Activated CD4-positive, alpha-beta T cell treated with anti-CD3 and anti-CD28 coated beads for 1 hour (primary cell): ENCODE data around the gene UBAP2L.
"Not testable (repeated sequence)": the region's sequence is repeated elsewhere in the genome, so short reads cannot be mapped to it uniquely, and the experiment has no call there.

Experiments used
- DNase-seq: peaks from one replicate; pipeline ENCODE4 v3.0.0-alpha.2; 2020

Gene UBAP2L

DNA sequence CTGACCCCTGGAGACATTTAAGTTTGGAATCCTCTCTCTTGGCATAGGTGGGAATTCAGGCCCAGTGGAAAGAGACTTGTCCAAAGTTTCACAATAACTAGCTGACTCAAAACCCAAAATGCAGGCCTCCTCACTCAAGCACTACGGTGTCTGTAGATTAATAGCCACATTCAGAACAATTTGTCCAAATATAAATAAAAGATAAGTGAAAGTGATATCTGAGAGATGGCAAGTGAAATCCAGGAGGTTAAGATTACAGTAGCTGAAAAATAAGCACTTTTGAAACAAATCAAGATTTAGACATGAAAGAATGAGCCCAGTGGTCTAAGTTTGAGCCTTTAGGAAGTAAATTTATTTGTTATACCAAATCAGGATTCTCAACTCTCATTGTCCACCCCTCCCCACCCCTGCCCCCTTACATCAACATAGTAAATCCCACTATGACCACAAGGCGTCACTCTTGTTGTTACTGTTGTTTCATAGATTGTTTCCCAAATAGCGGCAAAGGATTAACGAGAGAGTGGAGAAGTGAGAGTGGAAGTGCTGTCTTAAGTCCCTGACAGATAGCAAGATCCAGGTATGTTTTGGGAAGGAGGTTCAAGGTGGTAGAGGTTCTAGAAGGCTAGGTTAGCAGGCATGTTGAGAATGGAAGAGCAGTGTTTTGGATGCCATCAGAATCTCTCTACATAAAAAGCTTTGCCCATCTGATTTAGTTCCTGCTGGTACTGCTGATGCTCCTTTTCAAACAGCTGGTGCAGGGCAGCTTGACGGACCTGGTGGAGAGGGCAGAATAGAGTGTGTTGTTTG, 21.8 kb upstream of the UBAP2L start:
- no peak for DNase-seq

DNA sequence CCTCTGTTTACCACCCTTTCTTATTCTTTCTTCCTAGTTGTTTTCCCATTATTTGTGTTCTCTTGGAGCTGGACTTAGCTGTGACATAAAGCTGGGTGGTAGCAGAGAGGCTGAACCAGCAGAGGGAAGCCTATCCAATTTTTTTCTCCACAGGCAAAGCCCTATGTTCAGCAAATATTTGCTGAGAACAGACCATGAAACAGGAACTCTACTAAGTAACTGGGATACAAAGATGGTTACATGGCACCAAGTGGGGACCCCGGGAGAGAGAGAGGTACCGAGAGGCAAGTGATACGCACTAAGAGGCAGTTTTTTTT, 21.2 kb upstream of the UBAP2L start:
- DNase-seq: no peak

DNA sequence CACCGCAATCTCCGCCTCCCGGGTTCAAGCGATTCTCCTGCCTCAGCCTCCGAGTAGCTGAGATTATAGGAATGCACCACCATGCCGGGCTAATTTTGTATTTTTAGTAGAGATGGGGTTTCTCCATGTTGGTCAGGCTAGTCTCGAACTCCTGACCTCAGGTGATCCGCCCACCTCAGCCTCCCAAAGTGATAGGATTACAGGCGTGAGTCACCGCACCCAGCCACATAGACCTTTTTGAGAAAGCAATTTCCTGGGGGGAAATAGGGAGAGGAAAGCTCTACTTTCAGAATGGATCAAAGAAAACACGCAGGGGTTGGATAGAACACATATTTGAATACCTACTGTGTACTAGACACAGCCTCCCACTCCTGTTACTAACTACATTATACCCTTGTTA, 15.0 kb upstream of the UBAP2L start:
- DNase-seq: not testable (repeated sequence)

DNA sequence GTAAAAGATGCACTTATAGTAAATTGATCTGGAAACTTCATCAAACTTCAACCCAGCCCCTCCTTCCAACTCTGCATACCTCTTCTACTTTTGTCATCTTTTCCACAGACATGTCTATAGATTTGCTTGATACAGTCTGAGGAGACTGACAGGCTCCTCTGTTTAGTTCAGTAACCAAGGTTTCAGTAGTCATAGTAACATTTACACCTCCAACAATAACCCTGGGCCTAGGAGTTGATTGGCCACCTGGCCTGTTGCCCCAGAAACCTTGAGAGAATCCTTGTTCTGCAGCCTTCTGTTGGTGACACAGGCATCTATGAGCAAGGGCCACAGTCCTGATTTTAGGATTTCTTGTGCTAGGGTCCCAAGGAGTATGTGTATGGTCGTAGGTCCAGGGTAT, 14.6 kb upstream of the UBAP2L start, which contains the start of gene CFAP141:
Gene CFAP141, minus strand, starts transcription at position 138 of the 400 bp plus-strand sequence. Its CDS starts 26 bp downstream, at position 112.
- DNase-seq: no peak

DNA sequence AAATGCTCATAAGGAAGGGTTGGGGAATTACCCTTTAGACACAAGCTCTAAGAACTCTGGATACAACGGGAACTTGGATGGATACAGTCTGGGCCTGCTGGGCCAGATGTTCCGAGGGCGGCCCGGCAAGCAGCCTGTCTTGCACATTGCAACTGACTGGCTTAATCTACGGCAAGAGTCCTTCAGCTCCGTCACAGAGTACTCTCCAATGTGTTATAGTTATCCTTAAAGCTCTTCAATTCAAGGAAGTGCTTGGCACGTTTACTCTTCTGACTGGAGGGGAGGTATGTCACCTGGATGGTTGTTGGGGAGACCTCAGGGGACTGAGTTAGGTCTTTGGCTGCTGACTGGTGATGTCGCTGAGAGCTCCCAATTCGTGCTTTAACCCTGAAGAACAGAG, 13.5 kb upstream of the UBAP2L start:
- no peak for DNase-seq

DNA sequence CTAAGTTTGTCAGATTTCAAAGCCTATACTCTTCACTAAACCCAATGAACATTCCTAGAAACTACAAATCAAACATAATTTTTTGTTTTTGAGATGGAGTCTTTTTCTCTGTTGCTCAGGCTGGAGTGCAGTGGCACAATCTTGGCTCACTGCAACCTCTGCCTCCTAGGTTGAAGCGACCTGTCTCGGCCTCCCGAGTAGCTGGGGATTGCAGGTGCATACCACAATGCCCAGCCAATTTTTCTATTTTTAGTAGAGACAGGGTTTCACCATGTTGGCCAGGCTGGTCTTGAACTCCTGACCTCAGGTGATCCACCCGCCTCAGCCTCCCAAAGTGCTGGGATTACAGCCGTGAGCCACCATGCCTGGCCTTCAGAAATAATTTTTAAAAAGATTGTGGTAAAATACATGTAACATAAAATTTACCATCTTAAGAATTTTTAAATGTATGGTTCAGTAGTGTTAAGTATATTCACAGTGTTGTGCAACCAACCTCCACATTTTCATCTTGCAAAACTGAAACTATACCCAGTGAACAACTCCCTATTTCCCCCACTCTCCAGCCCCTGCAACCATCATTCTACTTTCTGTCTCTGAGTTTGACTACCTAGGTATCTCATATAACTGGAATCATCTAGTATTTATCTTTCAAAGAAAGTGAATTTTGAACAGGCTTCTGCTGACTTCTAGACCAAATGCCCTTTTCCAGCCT, 11.9 kb upstream of the UBAP2L start:
- DNase-seq: no peak

DNA sequence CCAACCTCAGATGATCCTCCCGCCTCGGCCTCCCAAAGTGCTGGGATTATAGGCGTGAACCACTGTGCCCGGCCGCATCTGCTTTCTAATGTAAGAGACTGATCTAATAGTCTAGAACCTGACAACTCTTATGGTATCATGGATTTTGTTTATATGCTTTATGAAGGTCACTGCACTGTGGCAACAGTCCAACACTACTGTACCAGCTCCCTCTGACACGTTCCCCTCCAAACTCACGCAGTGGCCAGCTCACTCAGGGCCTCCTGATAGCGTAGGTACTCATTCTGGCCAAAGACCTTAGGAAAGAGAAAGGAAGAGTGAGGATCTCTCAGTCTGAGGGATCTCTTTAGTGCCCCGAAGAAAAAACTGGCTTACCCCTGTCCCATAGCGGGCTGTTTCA, 8.7 kb upstream of the UBAP2L start:
- DNase-seq: no peak

DNA sequence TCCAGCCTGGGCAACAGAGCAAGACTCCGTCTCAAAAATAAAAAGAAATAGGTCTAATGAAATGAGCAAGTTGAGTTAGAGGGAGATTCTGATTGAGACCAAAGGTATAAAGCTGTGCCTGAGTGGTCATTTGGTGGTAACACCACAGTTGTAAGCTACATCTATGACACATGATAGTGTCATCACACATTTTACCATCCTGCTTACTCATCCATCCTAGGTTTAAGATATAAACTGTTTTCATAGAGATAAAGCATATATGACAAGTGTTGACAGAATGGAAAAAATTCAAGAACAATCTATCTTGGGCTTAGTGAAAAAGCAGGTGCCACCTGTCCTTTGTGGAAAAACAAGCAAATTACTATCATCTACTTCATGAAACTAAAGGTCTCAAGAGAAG, 7.5 kb upstream of the UBAP2L start:
- DNase-seq: no peak

DNA sequence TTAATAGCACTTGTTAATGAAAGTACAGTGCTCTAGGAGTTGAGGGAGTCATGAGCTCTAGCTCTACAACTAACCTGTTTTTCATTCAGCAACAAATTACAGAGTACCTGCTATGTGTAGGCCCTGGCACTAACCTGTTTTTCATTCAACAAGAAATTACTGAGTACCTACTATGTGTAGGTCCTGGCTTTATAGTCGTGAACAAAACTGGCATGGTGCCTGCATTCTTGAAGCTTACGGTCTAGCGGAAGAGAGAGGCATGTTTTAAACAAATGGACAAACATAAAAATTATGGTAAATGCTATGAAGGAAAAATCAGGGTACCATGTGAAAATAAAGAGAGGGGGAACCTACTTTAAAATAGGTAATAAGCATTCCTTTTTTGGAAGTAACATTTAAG, 2.2 kb upstream of the UBAP2L start:
- no peak for DNase-seq

DNA sequence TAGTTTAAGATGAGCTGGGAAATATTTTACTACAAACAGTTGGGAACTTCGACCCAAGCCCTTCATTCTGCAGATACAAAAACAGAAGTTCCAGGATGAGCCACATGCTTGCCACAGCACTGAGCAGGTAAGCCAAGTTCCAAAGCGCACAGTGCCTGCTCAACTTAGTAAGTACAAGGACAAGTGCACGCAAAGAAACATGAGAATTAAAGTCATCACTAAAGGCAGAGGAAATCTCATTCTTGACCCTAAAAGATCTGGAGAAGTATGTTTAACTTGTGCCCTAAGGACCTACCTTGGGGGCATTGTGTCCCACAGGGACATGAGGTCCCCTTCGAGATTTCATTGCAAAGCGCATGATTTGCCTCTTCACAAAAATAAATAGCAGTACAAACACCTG, 1.2 kb upstream of the UBAP2L start:
- no peak for DNase-seq

DNA sequence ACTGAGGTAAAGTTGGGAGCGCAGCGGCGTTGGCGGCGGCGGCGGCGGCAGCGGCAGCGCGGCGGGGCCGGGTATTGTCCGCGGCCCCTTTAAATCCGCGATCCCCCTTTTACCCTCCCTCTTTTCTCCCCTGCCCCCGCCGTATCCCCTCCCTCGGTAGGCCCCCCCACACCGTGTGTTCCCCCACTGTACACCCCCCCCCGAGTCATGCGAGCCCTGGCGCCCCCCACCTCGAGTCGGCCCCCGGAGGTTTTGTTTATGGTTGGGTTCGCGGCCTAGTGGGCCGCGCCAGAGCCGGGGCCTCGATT, 169 bp downstream of the UBAP2L start:
- no peak for DNase-seq

DNA sequence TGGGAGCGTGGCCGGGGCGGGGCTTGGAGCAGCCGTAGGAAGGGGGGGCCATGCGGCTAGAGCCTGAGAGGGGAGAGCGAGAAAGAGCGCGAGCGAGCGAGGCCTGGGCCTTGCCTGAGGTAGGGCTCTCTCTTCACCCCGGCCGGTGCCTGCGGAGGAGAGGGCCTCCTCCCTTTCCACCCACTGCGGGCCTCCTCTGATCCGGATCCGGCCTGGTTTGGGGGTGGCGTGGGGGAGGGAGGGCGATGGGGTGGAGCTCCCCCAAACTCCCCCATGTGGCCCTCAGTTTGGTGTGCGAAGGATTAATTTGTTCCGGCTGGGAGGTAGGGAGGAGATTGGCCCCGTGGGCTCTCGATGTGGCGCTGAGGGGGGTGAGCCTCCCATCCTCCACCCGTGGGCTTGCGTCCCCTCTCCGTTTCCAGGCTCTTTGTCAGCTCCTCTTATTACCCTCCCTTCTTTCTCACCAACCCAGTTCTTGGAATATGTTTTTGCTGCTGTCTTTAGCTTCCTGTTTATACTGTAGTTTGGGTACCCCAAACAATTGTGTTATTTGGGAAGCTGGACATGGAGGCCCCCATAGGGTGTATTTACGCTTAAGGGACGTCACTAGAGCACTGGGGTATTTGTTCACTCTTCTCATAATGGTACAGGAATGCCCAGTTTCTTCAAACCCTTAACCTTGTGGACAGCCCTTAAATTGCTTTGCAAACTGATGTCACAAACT, 685 bp downstream of the UBAP2L start:
- peak; percentile 63 for DNase-seq

DNA sequence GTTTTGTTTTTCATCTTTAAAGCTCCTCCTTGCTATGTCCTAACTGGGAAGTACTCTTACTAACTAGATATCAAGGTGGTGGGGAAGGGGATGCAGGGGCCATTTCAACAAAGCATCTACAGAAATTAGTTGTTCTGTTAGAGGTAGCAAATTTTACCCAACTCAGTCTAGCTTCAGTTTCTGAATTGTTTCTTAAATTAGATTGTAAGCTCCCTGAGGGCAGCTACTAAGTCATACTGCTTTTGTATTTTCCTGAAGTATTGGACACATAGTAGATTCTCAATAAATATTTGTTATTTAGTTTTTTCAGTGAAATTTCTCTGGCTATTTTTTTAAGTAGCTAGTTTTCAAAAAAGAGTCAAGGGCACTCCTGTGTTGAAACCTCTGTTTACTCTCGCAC, 1.8 kb downstream of the UBAP2L start:
- no peak for DNase-seq

DNA sequence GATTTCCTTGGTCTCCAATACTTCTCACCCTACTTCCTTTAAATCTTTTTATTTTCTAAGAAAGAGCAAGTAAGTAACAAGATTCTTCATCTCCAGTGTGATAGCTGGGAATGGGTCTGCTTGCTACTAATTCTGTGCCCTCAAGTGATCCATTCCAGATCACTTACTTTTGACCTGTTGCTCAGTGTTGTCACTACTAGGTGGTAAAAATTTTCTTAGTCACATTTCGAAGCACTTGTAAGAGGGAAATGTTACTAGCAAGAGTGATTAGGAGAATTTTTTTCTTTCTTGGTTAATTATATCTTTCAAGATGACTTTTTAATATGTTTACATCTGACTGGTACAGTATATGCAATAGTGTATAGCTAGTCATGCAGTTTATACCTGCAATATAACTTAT, 2.2 kb downstream of the UBAP2L start:
- no peak for DNase-seq

DNA sequence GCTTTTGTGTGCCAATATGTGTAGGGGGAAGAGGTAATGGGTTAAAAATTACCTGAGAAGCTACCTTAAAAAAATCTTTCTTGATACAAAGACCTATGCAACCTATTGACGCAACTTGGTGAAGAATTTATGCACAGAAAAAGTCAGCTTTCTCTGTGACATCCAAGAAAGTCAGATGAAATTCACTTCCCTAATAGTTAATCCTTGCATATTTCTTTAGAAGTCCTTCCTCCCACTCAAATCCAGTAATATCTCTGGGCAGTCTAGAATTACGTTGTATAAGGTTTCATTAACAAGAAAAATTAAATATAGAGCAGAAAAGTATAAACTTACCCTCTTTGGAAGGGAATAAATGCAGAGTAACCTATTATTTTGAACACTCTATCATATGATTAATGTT, 2.9 kb downstream of the UBAP2L start:
- no peak for DNase-seq

DNA sequence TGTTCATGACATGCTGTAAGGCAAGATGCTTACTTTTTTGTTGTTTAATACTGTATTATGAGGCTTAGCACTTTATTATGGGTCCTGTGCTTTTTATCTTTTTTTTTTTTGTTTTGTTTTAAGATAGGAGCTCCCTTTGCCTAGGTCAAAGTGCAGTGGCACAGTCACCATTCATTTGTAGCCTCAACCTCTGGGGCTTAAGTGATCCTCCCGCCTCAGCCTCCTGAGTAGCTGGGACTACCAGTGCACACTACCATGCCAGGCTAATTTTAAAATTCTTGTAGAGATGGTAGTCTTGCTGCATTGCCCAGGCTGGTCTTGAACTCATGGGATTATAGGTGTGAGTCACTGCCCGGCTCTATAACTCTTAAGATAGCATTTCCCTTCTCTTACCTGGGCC, 4.6 kb downstream of the UBAP2L start:
- no peak for DNase-seq

DNA sequence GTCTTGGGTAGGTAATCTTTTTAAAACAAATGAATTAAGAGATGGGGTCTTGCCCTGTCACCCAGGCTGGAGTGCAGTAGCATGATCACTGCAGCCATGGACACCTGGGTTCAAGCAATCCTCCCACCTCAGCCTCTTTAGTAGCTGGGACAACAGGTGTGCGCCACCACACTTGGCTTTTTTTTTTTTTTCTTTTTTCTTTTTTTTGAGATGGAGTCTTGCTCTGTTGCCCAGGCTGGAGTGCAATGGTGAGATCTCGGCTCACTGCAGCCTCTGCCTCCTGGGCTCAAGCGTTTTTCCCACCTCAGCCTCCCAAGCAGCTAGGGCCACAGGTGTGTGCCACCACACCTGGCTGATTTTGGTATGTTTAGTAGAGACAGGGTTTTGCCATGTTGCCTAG, 10.4 kb downstream of the UBAP2L start:
- DNase-seq: not testable (repeated sequence)

DNA sequence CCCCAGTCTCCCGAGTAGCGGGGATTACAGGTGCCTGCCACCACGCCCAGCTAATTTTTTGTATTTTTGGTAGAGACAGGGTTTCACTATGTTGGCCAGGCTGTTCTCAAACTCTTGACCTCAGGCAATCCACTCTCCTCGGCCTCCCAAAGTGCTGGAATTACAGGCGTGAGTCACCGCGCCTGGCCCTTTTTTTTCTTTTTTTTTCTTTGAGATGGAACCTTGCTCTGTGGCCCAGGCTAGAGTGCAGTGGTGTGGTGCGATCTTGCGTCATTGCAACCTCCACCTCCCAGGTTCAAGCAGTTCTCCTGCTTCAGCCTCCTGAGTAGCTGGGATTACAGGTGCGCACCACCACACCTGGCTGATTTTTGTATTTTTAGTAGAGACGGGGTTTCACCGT, 12.4 kb downstream of the UBAP2L start:
- DNase-seq: not testable (repeated sequence)

DNA sequence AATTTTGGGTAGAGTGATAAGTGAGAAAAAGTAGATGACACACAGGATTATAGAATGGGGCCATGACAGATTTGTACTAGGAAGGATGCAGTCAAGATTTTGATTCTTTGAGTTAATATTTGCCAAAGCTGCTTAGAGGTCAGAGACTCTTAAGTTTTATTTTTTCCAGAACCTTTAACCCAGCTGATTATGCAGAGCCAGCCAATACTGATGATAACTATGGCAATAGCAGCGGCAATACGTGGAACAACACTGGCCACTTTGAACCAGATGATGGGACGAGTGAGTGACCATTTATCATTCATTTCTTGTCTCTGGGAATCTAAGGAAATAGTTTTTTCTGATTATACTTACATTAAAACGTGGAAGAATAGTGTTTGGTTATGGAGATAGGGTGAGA, 16.1 kb downstream of the UBAP2L start:
- DNase-seq: no peak

DNA sequence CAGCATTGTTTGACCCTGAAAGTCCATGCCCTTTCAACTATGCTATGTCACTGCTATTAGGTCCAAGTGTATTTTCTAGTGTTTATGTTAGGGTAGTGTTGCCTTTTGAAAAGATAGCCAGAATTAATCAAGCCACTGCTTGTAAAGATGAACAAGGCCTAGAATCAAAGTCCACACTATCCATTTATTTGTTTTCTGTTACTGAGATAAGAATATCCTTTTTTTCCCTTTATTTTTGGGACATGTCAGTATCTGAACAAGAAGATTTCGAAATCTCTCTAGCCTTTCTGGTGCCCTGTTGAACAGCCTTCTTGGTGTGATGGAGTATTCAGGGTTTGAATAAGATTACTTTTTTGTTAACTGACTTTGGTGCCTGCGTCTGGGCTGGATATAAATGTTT, 16.7 kb downstream of the UBAP2L start:
- no peak for DNase-seq

DNA sequence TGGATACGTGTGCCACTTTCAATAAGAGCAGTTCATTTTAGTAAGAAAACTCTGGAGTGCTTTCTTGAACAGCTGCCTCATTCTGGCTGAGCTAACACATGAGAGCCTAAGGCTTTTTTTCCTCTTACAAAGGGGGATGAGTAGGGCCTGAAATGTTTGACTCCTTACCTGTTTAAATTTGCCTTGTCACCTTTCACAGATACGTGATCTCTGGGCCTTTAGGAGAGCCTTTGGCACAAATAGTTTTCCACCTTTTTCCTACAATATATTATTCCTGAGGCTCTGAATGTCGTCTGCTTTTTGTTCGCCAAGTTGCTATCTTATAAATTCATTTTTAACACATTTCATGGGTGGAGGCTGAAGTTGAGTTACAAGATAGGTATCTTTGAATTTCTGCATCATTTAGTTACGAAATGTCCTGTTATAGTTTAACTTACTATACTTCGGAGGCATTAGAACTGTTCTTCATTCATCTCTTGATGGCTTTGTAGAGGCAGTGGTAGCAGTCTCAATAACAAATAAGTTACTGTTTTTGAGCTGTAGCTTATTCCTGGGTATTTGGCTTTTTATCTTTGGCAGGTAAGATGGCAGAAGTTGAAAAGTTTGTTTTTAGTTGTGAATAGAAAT, 17.2 kb downstream of the UBAP2L start:
- DNase-seq: no peak

DNA sequence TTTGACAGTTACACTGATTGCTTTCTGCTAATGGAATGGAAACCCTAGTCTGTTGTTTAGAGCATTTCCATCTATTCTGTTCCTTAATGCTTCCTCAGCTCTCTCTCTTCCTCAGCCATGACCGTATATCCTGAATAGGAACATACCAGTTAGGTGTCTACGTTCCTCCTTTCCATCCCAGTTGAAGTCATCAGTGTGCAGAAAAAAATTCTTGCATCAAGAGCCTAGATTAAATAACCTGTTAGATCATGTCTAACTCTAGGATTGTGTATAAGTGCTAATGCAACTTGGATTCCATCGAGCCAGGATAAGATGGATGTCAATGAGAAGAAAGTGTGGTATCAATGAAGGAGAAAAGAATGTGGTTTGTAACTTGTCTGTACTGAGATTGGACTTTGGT, 18.7 kb downstream of the UBAP2L start:
- no peak for DNase-seq

DNA sequence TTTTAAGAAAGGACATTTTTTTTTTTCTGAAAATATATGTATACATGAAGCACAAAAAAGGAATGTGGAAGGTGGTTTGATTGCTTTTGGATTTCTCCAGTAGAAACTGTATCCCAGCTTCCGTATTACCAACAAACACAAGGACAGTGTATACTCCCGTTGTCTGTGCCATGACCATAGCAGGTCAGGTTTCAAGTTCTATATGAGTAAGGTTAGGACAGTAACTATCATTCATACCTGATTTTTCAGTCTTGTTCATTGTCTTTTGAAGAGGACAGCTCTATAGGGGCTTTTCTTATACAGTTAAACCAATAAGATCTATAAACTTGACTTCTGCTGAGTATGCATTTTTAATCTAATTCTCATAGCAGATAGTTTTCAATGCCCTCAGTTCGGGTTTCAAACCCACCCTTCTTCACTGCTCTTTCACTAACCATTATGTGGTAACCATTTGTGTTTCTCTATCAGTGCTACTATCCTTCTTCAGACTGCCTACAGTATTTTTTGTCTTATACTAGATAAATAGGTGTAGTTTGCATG, 19.6 kb downstream of the UBAP2L start:
- DNase-seq: no peak
